GM18519 (cell line): ENCODE results near the gene NUP58.

Experiments used
- ATAC-seq: cut with Tn5 transposase; IDR thresholded peaks from one replicate; pipeline ENCODE4 v1.9.1; 2021; ENCODE audit warnings: mild to moderate bottlenecking, moderate library complexity; ENCODE audit not compliant: unreplicated experiment, low FRiP score

Gene NUP58, protein sequence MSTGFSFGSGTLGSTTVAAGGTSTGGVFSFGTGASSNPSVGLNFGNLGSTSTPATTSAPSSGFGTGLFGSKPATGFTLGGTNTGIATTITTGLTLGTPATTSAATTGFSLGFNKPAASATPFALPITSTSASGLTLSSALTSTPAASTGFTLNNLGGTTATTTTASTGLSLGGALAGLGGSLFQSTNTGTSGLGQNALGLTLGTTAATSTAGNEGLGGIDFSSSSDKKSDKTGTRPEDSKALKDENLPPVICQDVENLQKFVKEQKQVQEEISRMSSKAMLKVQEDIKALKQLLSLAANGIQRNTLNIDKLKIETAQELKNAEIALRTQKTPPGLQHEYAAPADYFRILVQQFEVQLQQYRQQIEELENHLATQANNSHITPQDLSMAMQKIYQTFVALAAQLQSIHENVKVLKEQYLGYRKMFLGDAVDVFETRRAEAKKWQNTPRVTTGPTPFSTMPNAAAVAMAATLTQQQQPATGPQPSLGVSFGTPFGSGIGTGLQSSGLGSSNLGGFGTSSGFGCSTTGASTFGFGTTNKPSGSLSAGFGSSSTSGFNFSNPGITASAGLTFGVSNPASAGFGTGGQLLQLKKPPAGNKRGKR

DNA sequence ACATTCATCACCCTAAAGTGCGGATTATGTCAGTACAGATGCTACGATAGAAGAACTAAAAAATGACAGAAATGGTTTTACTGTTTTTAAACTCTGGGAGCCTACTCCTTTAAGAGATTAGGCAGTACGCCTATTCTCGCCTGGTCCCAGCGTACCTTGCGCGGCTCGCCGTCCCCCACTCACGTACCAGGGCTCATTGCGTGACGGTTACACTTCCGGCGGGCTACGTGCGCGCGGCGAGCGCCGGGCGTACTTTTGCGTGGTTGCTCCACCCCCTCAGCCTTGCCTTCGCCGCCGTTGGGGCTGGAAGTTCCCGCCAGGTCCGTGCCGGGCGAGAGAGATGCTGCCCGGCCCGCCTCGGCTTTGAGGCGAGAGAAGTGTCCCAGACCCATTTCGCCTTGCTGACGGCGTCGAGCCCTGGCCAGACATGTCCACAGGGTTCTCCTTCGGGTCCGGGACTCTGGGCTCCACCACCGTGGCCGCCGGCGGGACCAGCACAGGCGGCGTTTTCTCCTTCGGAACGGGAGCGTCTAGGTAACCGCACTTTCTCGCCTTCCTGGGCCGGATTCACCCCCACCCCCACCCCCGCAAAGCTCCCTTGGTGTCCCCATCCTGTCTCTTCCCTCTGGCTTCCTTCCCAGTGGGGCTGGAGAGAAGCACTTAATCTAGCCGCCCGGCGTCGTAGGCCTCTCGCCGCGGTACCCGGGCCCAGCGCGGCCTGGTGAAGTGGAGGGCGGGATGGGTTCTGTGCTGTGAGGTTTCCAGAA lies at the start of gene NUP58:
Gene NUP58, plus strand, starts transcription at position 279 of the 767 bp plus-strand sequence. Its CDS starts 149 bp downstream, at position 428.
- ATAC-seq = peak; percentile 86

DNA sequence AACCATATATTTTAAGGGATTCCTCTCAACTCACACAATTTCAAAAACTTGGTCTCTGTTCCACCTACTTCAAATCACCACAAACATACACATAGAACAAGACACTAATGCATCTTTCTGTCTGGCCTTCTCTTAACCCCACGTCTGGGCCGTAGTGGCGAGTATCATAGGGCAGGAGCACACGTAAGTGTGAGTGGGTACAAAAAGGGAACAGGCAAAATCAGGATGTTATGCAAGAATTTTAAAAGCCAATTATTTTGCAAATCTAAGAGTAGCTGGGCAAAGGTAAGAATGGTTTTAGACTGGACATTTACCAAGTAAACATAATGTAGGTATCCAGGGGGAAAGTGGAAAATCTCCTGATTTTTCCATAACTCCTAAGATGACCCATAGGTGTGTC lies 49.2 kb upstream of the NUP58 start:
- ATAC-seq = no peak

GRCh38 chr13:25252752-25253151 lies 48.7 kb upstream of the NUP58 start:
- no peak for ATAC-seq

GRCh38 chr13:25253702-25254101 lies 47.7 kb upstream of the NUP58 start:
- no peak for ATAC-seq

GRCh38 chr13:25262261-25262660 lies 39.2 kb upstream of the NUP58 start:
- ATAC-seq = no peak

GRCh38 chr13:25266706-25267105 lies 34.7 kb upstream of the NUP58 start:
- ATAC-seq = no peak

DNA sequence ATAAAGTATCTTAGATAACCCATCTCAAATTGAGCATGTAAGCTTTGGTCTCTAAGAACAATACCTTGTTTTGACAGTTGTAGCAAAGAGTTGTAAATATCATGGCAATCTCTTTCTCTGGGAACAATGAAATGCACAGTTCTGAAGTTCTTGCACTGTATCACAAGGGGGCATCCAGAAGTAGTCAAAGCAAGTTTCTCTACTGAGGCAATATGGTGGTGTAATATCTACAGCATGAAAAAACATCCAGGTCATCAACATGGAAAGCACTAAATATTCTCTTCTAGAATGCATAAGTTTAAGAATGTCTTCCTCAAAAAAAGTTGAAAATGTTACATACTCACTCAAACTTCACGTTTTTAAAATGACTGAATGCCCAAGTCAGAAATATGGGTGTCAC lies 33.7 kb upstream of the NUP58 start:
- no peak for ATAC-seq

- no peak for ATAC-seq
Observed at GRCh38 chr13:25268561-25268960, 32.9 kb upstream of the NUP58 start.

DNA sequence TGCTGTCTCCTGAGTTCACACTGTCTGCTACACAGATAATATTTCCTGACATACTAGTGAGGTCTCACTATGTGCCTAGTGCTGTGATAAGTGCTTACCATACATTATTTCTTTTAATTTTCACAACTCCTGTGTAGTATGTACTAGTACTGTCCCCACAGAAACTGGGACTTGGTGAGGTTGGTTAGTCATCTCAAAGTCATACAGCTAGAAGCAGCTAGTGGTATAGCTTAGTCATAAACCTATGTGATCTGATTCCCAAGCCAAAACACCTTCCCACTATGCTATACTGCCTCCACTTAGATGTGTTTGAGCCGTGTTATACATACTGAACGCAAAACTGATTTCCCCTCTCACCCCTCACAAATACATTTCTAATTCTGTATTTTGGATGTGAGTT lies 24.7 kb upstream of the NUP58 start:
- no peak for ATAC-seq

DNA sequence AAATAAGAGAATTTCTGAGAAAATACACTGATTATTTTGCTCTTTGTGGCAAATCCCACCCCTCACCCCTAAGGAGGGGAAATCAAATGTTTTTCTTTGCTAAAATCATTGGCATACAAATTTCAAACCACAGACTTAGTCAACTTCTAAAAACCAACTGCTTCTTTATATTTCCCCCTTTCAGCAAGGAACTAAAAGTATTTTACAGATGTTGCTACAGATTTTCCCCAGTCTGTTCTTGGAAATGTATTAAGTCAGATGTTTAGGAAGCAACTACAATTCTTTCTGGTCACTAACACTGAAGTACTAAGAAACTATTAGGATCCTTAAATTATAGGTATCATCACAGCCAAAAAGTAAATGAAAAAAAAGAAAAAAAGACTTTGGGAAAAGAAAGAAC lies 21.0 kb upstream of the NUP58 start:
- no peak for ATAC-seq

DNA sequence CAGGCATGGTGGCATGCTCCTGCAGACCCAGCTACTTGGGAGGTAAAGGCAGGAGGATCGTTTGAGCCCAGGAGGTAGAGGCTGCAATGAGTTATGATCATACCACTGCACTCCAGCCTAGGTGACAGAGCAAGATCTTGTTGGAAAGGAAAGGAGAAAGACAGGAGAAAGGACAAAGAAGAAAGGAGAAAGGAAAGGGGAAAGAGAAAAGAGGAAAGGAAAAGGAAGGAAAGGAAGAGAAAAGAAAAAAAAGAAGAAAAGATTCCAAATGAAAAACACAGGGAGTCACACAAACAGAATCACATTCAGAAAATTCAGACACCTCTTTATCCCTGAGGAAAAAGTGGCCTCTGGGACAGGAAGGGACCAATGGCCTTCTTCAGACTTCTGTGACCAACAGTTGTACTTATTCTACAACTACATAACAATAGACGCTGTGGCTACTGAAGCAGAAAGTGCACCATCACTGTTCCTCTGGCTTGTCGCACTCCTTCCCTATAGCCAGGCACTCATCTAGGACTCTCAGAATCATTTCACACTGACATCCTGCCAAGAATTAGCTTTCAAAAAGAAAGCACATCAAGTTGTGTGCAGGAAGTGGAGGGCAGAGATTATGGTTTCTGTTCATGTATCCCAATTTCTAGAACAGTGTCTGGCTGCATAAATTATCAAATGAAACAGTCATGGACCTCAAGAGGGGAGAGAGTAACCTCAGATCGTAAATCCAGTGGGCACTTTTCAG lies 20.1 kb upstream of the NUP58 start:
- ATAC-seq = no peak

- no peak for ATAC-seq
Observed at GRCh38 chr13:25281935-25282332, 19.5 kb upstream of the NUP58 start.

- no peak for ATAC-seq
Observed at GRCh38 chr13:25286308-25286968, 15.0 kb upstream of the NUP58 start.

- ATAC-seq = peak; percentile 92
Observed at GRCh38 chr13:25286969-25287961, 14.2 kb upstream of the NUP58 start, which contains the start of gene MTMR6. Gene MTMR6 (minus strand): TSS chr13:25287488. CDS start chr13:25287247, 241 bp downstream.

GRCh38 chr13:25288966-25289365 lies 12.5 kb upstream of the NUP58 start:
- no peak for ATAC-seq

DNA sequence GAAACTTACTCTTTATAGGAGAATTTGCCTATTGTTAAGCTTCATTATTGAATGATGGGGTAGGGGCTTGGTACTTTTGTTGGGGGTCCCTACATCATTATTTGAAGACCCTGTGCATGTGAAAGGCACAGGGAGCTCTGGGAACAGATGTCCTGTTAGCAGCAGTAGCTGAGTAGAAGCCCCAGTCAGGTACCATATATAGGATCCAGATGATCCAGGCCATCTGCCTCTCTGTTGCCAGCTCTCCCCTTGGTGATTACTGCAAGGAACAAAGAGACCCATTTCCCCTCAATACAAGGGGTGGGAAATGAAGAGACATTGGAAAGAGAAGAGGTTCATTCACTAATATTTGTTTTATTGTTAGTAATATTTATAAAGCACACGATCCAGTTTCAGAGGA lies 9.7 kb upstream of the NUP58 start:
- no peak for ATAC-seq

DNA sequence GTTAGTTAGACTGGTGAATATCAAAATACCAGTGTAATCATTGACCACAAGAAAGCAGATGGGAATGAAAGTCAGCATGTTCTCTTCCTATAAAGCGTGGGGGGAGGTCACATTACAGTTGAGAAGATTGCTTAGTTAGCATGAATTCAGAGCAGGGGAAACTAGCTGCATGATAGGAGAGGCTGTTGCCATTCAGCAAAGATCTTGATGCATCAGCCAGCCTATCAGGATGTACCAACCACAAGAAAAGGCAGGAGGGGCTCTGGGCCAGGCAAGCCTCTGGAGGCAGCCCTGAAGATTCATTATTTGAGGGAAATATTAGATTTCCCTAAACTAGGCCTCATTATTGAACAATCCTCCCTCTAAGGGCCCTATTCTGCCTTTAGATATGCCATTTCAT lies 9.1 kb upstream of the NUP58 start:
- ATAC-seq = no peak

DNA sequence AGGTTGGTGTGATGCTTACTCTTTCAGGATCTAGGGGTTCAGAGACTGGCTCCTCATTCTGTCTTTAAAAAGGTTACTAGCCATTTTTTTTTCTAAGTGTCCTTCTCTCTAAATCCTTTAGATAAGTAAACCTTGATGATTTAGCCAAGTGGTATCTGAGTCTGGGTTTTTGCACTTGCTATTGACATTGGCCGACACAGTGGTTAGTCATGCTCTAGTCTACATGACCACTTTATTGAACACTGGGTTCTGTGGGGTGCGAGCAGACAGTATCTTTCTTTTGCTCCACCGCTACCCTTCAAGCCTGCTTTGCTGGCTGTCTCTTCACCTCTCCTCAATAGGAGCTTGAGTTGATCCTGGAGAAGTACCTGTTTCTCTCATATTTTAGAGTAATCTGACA lies 6.2 kb upstream of the NUP58 start:
- no peak for ATAC-seq

DNA sequence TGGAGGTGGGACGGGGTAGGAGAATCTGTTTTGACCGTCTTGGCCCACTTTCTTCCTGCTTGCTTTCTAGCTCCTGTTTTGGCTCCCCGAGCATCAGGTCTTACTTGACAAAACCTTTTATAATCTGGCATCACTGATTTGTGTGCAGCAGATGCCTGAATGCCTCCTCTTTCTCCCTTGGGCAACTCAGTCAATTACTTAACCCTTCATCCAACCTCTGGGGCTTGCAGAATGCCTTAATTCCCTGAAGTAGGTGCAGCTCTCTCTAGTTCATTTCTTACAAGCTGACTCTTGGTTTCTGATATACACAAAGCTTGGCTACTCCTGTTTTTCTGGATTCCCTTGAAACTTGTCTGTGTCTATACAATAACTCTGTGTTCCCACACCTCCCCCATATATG lies 5.7 kb upstream of the NUP58 start:
- ATAC-seq = no peak
